ENCODE measurements around the gene CACNG3. TPM values are rescaled to one million over a fixed set of nuclear protein-coding genes. Genes with fewer than 3 reads are reported as not detected.

The CACNG3 gene
- total and polyA plus RNA-seq, 7 experiments from 2014 or later, result not detected

GRCh38 chr16:24246911-24247607 lies 9.1 kb upstream of the CACNG3 start:
- POLR2A ChIA-PET, result no interaction called here
- CTCF ChIA-PET, result no interaction called here
- no peak overlapping the region for H3K27ac ChIP-seq (ENCODE audit: low read depth, low read length)
- peaks cover 0 to 6% of the 10 kb centered on the region in 2 donors for H3K27me3 ChIP-seq (ENCODE audit: control insufficient read depth in 2 of 2, insufficient read depth in 2 of 2, low read length in 2 of 2)
- Mint-ChIP-seq H3K27me3 (peaks cover 23 to 46% (median 34%) of the 10 kb centered on the region in 5 donors), H3K9me3 (no peaks in the 10 kb centered on the region), H3K27ac (no peak overlapping the region), H3K36me3 (peaks cover 0 to 4% (median 0%) of the 10 kb centered on the region in 5 donors), H3K4me3 (no peak overlapping the region), H3K4me1 (no peaks in the 10 kb centered on the region)
- no peak for ATAC-seq
- no peak for DNase-seq
- no peaks in the 10 kb centered on the region for H3K4me1 ChIP-seq (ENCODE audit: control insufficient read depth in 2 of 2, insufficient read depth in 2 of 2, low read length in 2 of 2)
- no peaks in the 10 kb centered on the region for H3K9me3 ChIP-seq (ENCODE audit: control insufficient read depth in 2 of 3, low read length in 3 of 3)
- H3K4me3 ChIP-seq (ENCODE audit: low read length), result no peak overlapping the region
- intact Hi-C loops (cut with micrococcal nuclease), result no loop called here
- H3K36me3 ChIP-seq (ENCODE audit: control insufficient read depth in 2 of 3, insufficient read depth in 3 of 3, low read length in 3 of 3), result no peaks in the 10 kb centered on the region

DNA sequence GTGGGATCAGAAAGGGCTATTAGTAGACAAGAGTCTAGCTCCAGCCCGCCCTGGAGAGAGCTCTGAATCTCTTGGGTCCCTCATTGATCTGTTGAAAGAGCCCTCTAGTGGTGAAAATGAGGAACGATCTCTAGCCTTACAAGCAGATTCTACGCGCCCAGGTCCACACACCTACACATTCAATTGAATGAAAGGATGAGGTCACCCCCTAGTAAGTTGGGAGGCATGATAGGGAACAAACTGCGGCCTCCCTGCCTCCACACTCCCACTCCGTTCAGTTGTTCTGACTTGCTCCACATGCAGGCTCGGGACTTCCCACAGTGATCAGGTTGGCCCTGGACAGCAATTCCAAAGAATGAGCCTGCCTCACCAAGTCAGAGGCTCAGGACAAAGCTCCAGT lies 2.9 kb upstream of the CACNG3 start:
- Mint-ChIP-seq H3K27ac (no peak overlapping the region), H3K9me3 (peaks cover 0 to 2% (median 0%) of the 10 kb centered on the region in 11 donors), H3K27me3 (peaks cover 46 to 64% (median 52%) of the 10 kb centered on the region in 5 donors), H3K4me1 (peaks cover 0 to 3% (median 0%) of the 10 kb centered on the region in 7 donors), H3K36me3 (no peaks in the 10 kb centered on the region), H3K4me3 (no peak overlapping the region)
- ChIA-PET POLR2A (interaction anchor here (0.7 kb wide), 1 partner anchor 526 kb away, joined by 3 read pairs; no protein-coding TSS in a partner anchor), CTCF (interaction anchor here (0.6 to 1.6 kb wide), 14 partner anchors 9 to 1182 kb away, joined by 3 to 7 read pairs (median 4); no protein-coding TSS in a partner anchor)
- Histone ChIP-seq H3K4me3 (ENCODE audit: low read length) (no peak overlapping the region), H3K27me3 (ENCODE audit: control insufficient read depth in 2 of 2, insufficient read depth in 2 of 2, low read length in 2 of 2) (peaks cover 5 to 16% of the 10 kb centered on the region in 2 donors), H3K4me1 (ENCODE audit: control insufficient read depth in 2 of 2, insufficient read depth in 2 of 2, low read length in 2 of 2) (no peaks in the 10 kb centered on the region), H3K36me3 (ENCODE audit: control insufficient read depth in 2 of 3, insufficient read depth in 3 of 3, low read length in 3 of 3) (no peaks in the 10 kb centered on the region), H3K9me3 (ENCODE audit: control insufficient read depth in 2 of 3, low read length in 3 of 3) (no peaks in the 10 kb centered on the region), H3K27ac (ENCODE audit: low read depth, low read length) (no peak overlapping the region)
- intact Hi-C loops (cut with micrococcal nuclease), result loop anchor here (1.0 to 10.0 kb wide), 5 partner anchors 211 to 518 kb away; no protein-coding TSS in a partner anchor
- ATAC-seq, result peak; percentile 64
- DNase-seq, result peak in 8 of 9 donors; percentile 10 to 55 (median 39)

- Mint-ChIP-seq H3K9me3 (peaks cover 0 to 2% (median 0%) of the 10 kb centered on the region in 11 donors), H3K27me3 (peaks cover 49 to 83% (median 78%) of the 10 kb centered on the region in 5 donors), H3K27ac (no peak overlapping the region), H3K4me1 (peaks cover 0 to 3% (median 0%) of the 10 kb centered on the region in 7 donors), H3K36me3 (no peaks in the 10 kb centered on the region), H3K4me3 (no peak overlapping the region)
- Histone ChIP-seq H3K9me3 (ENCODE audit: control insufficient read depth in 2 of 3, low read length in 3 of 3) (no peaks in the 10 kb centered on the region), H3K4me1 (ENCODE audit: control insufficient read depth in 2 of 2, insufficient read depth in 2 of 2, low read length in 2 of 2) (no peaks in the 10 kb centered on the region), H3K27ac (ENCODE audit: low read depth, low read length) (no peak overlapping the region), H3K36me3 (ENCODE audit: control insufficient read depth in 2 of 3, insufficient read depth in 3 of 3, low read length in 3 of 3) (no peaks in the 10 kb centered on the region), H3K4me3 (ENCODE audit: low read length) (no peak overlapping the region), H3K27me3 (ENCODE audit: control insufficient read depth in 2 of 2, insufficient read depth in 2 of 2, low read length in 2 of 2) (peaks cover 5 to 16% of the 10 kb centered on the region in 2 donors)
- ATAC-seq, result no peak
- ChIA-PET POLR2A (no interaction called here), CTCF (no interaction called here)
- DNase-seq, result no peak
- intact Hi-C loops (cut with micrococcal nuclease), result loop anchor here in 1 of 2 donors (10.0 kb wide), 1 partner anchor 523 kb away; no protein-coding TSS in a partner anchor
Observed at GRCh38 chr16:24257958-24258357, 1.8 kb downstream of the CACNG3 start.

DNA sequence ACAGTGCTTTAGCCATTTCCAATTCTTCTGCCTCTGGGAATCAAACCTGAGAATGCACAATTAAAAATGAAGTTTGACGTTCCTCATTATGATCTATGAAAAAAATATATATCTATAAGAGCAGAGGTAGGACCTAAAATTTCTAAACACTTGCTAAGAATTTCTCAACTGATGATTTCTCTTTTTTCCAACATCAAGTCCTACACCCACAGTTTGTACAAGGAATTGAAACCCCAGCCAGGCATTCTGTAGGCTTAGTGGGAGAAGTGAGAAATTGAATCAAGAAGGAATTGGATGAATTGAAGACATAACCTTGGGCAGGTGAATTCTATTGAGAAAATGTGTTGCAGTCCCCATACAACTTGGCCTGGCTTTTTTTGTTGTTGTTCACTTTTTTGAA lies 2.7 kb downstream of the CACNG3 start:
- intact Hi-C loops (cut with micrococcal nuclease), result loop anchor here in 1 of 2 donors (10.0 kb wide), 1 partner anchor 524 kb away; no protein-coding TSS in a partner anchor
- H3K9me3 Mint-ChIP-seq, result peaks cover 0 to 2% (median 0%) of the 10 kb centered on the region in 11 donors
- DNase-seq (no peak), ATAC-seq (no peak)
- H3K4me3 ChIP-seq (ENCODE audit: low read length), result no peak overlapping the region
- peaks cover 0 to 3% (median 0%) of the 10 kb centered on the region in 7 donors for H3K4me1 Mint-ChIP-seq
- H3K36me3 ChIP-seq (ENCODE audit: control insufficient read depth in 2 of 3, insufficient read depth in 3 of 3, low read length in 3 of 3), result no peaks in the 10 kb centered on the region
- H3K27me3 Mint-ChIP-seq, result peaks cover 45 to 80% (median 70%) of the 10 kb centered on the region in 5 donors
- no peak overlapping the region for H3K4me3 Mint-ChIP-seq
- ChIA-PET POLR2A (no interaction called here), CTCF (no interaction called here)
- no peaks in the 10 kb centered on the region for H3K36me3 Mint-ChIP-seq
- H3K27ac ChIP-seq (ENCODE audit: low read depth, low read length), result no peak overlapping the region
- H3K27me3 ChIP-seq (ENCODE audit: control insufficient read depth in 2 of 2, insufficient read depth in 2 of 2, low read length in 2 of 2), result peaks cover 5 to 10% of the 10 kb centered on the region in 2 donors
- H3K9me3 ChIP-seq (ENCODE audit: control insufficient read depth in 2 of 3, low read length in 3 of 3), result no peaks in the 10 kb centered on the region
- no peak overlapping the region for H3K27ac Mint-ChIP-seq
- H3K4me1 ChIP-seq (ENCODE audit: control insufficient read depth in 2 of 2, insufficient read depth in 2 of 2, low read length in 2 of 2), result no peaks in the 10 kb centered on the region

GRCh38 chr16:24262816-24263215 lies 6.7 kb downstream of the CACNG3 start:
- Mint-ChIP-seq H3K27ac (no peak overlapping the region), H3K9me3 (peaks cover 0 to 12% (median 0%) of the 10 kb centered on the region in 11 donors), H3K36me3 (no peaks in the 10 kb centered on the region), H3K27me3 (peaks cover 15 to 52% (median 43%) of the 10 kb centered on the region in 5 donors), H3K4me3 (no peak overlapping the region), H3K4me1 (no peaks in the 10 kb centered on the region)
- H3K4me3 ChIP-seq (ENCODE audit: low read length), result no peak overlapping the region
- no peaks in the 10 kb centered on the region for H3K27me3 ChIP-seq (ENCODE audit: control insufficient read depth in 2 of 2, insufficient read depth in 2 of 2, low read length in 2 of 2)
- CTCF ChIA-PET, result interaction anchor here (0.6 kb wide), 1 partner anchor 266 kb away, joined by 6 read pairs; no protein-coding TSS in a partner anchor
- POLR2A ChIA-PET, result no interaction called here
- DNase-seq (no peak), ATAC-seq (no peak)
- H3K27ac ChIP-seq (ENCODE audit: low read depth, low read length), result no peak overlapping the region
- intact Hi-C loops (cut with micrococcal nuclease), result no loop called here
- H3K9me3 ChIP-seq (ENCODE audit: control insufficient read depth in 2 of 3, low read length in 3 of 3), result no peaks in the 10 kb centered on the region
- no peaks in the 10 kb centered on the region for H3K36me3 ChIP-seq (ENCODE audit: control insufficient read depth in 2 of 3, insufficient read depth in 3 of 3, low read length in 3 of 3)
- H3K4me1 ChIP-seq (ENCODE audit: control insufficient read depth in 2 of 2, insufficient read depth in 2 of 2, low read length in 2 of 2), result no peaks in the 10 kb centered on the region

- peaks cover 0 to 2% (median 0%) of the 10 kb centered on the region in 7 donors for H3K4me1 Mint-ChIP-seq
- no peak overlapping the region for H3K4me3 Mint-ChIP-seq
- H3K36me3 Mint-ChIP-seq, result no peaks in the 10 kb centered on the region
- H3K27me3 ChIP-seq (ENCODE audit: control insufficient read depth in 2 of 2, insufficient read depth in 2 of 2, low read length in 2 of 2), result no peaks in the 10 kb centered on the region
- no peaks in the 10 kb centered on the region for H3K36me3 ChIP-seq (ENCODE audit: control insufficient read depth in 2 of 3, insufficient read depth in 3 of 3, low read length in 3 of 3)
- H3K27me3 Mint-ChIP-seq, result peaks cover 15 to 49% (median 42%) of the 10 kb centered on the region in 5 donors
- intact Hi-C loops (cut with micrococcal nuclease), result no loop called here
- no peaks in the 10 kb centered on the region for H3K4me1 ChIP-seq (ENCODE audit: control insufficient read depth in 2 of 2, insufficient read depth in 2 of 2, low read length in 2 of 2)
- DNase-seq (no peak), ATAC-seq (no peak)
- no peak overlapping the region for H3K4me3 ChIP-seq (ENCODE audit: low read length)
- CTCF ChIA-PET, result interaction anchor here (1.7 kb wide), 1 partner anchor 18 kb away, joined by 6 read pairs; no protein-coding TSS in a partner anchor
- H3K27ac Mint-ChIP-seq, result no peak overlapping the region
- H3K9me3 ChIP-seq (ENCODE audit: control insufficient read depth in 2 of 3, low read length in 3 of 3), result no peaks in the 10 kb centered on the region
- POLR2A ChIA-PET, result no interaction called here
- peaks cover 0 to 6% (median 0%) of the 10 kb centered on the region in 11 donors for H3K9me3 Mint-ChIP-seq
- H3K27ac ChIP-seq (ENCODE audit: low read depth, low read length), result no peak overlapping the region
Observed at GRCh38 chr16:24270721-24271442, 14.7 kb downstream of the CACNG3 start.
